Fibroblast of villous mesenchyme (primary cell): Measurements from ENCODE around the gene HOOK1. TPM values are rescaled to one million over a fixed set of nuclear protein-coding genes. Genes with fewer than 3 reads are reported as not detected.
"Not testable (repeated sequence)": the region's sequence is repeated elsewhere in the genome, so short reads cannot be mapped to it uniquely, and the experiment has no call there.

ENCODE experiments used
- DNase-seq: peaks from one replicate; pipeline ENCODE4 v3.0.0-alpha.2; 2010; ENCODE audit warnings: low read depth
- H3K4me3 ChIP-seq: 2 replicates; pipeline ENCODE4 v1.5.1; 2011; ENCODE audit warnings: low read depth, mild to moderate bottlenecking, low read length
- total RNA-seq: library from RNA; depleted of rRNA; stranded (reverse); fragments of >200 nt; gene quantifications from 2 replicates; pipeline ENCODE4 v1.2.3, GENCODE V29; 2012
- TF ChIP-seq, protein P1 (sequence below): IDR thresholded peaks from 2 replicates; pipeline ENCODE4 v1.5.1; 2012; ENCODE audit warnings: low read depth, mild to moderate bottlenecking, low read length; ENCODE audit not compliant: insufficient read depth

The HOOK1 gene
- total RNA-seq, 1 donor, result not detected

DNA sequence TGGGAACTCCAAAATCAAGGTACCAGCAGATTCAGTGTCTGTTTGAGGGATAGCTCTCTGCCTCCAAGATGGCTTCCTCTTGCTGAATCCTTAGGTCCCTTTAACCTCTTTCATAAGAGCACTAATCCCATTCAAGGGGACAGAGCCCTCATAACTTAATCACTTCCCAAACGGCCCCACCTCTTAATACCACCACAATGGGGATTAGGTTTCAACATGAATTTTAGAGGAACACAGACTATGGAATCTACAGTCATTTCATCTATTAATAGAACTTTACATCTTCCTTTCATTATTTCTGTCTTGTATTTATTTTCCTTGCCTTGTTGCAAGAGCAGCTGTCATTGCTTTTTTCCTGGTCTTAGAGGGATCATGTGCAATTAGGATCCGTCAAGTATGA lies 30.3 kb downstream of the HOOK1 start:
- TF ChIP-seq, protein P1, sequence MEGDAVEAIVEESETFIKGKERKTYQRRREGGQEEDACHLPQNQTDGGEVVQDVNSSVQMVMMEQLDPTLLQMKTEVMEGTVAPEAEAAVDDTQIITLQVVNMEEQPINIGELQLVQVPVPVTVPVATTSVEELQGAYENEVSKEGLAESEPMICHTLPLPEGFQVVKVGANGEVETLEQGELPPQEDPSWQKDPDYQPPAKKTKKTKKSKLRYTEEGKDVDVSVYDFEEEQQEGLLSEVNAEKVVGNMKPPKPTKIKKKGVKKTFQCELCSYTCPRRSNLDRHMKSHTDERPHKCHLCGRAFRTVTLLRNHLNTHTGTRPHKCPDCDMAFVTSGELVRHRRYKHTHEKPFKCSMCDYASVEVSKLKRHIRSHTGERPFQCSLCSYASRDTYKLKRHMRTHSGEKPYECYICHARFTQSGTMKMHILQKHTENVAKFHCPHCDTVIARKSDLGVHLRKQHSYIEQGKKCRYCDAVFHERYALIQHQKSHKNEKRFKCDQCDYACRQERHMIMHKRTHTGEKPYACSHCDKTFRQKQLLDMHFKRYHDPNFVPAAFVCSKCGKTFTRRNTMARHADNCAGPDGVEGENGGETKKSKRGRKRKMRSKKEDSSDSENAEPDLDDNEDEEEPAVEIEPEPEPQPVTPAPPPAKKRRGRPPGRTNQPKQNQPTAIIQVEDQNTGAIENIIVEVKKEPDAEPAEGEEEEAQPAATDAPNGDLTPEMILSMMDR, result no peak
- H3K4me3 ChIP-seq, result no peak overlapping the region
- DNase-seq, result no peak

DNA sequence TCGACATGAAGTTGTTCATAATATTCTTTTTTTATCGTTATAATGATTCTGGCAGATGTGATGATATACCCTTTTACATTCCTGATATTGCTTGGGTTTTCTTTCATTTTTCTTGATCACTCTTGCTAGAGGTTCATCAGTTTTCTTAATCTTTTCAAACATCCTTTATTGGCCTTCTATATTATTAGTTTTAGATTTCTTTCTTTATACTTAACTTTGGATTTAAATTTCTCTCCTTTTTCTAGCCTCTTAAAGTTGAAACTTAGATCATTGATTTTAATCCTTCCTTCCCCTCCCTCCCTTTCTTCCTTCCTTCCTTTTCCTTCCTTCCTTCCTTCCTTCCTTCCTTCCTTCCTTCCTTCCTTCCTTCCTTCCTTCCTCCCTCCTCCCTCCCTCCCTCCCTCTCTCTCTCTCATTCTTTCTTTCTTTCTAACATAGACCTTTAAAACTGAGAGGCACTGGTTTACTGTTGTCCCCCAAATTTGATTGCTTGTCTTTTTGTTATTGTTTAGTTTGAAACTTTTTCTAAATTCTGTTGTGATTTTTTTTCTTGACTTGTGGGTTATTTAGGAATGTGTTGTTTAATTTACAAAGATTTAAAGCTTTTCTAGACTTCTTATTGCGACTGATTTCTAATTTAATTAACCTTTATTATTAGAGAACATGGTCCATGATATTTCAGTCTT lies 31.6 kb downstream of the HOOK1 start:
- no peak for DNase-seq
- no peak overlapping the region for H3K4me3 ChIP-seq
- TF ChIP-seq, protein P1, result no peak

DNA sequence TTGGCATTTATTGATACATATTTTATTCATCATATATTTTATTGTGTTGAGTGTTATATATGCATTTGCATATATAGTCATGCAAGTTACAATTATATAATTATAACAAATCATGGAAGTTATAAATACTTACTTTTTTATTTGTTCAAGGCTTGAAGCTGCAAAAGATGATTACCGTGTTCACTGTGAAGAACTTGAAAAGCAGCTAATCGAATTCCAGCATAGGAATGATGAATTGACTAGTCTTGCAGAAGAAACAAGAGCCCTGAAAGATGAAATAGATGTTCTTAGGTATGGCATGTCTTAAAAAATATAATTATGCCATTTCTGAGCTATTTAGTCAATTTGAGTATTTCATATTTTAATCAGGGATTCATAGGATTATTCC lies 32.1 kb downstream of the HOOK1 start:
- H3K4me3 ChIP-seq, result no peak overlapping the region
- no peak for DNase-seq
- TF ChIP-seq, protein P1, result no peak

DNA sequence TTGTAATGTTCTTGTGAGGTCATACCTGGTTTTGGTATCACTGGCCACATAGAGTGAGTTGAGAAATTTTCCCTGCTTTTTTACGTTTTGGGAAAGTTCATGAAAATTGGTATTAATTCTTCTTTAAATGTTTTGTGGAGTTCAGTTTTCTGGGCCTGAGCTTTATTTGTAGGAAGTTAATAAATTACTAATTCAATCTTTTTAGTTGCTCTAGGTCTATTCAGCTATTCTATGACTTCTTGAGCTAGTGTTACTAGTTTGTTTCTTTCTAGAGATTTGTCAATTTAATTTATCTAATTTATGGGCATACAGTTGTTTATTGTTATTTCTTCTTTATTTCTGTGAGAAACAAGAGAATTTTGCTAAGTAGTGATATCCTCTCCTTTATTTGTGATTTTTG lies 37.4 kb downstream of the HOOK1 start:
- DNase-seq, result no peak
- TF ChIP-seq, protein P1, result no peak
- H3K4me3 ChIP-seq, result no peak overlapping the region

DNA sequence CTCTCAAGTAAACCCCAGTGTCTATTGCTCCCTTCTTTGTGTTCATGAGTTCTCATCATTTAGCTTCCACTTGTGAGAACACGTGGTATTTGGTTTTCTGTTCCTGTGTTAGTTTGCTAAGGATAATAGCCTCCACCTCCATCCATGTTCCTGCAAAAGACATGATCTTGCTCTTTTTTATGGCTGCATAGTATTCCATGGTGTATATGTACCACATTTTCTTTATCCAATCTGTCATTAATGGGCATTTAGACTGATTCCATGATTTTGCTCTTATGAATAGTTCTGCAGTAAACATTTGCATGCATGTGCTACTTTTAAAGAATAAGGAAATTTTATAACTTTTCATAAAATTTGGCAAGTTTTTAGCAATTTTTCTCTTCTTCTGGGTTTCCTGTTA lies 40.5 kb downstream of the HOOK1 start:
- not testable (repeated sequence) for H3K4me3 ChIP-seq, DNase-seq

DNA sequence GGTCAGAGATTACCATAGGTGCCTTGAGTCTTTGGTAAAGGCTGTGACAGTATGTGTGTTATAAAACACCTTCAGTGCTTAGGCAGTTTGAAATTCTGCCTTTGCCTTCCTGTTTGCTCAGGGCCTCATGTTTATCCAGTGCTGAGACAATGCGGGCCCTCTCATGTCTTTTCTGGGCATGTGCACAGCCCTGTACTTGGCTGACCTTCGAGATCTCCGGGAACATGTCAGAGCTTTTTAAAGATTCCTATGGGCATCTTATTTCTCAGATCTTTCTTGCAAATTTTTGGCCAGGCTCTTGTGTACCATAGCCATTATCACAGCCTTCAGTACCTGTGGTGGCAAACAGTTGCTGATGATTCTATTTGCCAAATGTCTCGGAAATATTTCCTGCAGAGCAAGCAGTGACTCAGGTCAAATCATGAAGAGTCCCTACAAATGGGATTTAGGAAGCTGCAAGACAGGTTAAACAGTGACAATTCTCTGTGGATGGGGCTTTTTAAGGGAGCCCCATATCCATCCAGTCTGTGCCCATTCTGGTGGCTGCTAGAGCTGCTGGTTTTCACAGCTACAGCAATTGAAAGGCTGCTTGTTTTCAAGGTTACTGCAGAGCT lies 42.1 kb downstream of the HOOK1 start:
- TF ChIP-seq, protein P1, result no peak
- H3K4me3 ChIP-seq, result no peak overlapping the region
- no peak for DNase-seq

DNA sequence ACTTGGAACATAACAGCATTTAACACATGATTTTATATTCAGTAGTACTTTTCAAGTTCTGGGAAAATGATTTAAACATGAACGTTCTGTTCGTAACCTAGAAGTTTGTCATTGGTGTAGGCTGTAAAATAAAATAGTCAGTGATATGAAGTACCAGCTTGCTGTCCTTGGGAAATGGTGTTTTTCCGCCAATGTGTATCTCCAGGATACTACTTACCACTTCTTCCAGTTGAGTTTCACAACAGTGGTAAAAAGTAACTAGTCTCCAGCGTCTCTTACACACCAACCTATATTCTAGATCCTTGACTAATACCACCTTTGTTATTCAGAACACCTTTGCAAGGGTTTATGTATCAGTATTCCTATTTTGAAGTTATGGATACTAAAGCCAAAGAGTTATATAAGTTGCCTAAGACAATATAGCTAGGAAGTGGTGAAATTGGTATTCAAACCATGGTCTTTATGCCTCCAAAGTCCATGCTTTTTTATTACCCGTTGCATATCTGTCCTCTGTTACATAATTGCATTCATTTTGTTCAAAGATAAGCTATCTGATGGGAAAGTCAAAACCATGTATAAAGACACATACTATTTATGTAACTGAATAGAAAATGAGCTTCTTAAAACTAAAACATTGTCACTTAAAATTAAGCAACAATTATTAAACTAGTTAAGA lies 43.1 kb downstream of the HOOK1 start:
- TF ChIP-seq, protein P1, result no peak
- DNase-seq, result no peak
- H3K4me3 ChIP-seq, result no peak overlapping the region
